GM21737 (cell line): ENCODE results near the gene OR10V1.
"Not testable (repeated sequence)": the region's sequence is repeated elsewhere in the genome, so short reads cannot be mapped to it uniquely, and the experiment has no call there.

ENCODE experiments used
- ATAC-seq: cut with Tn5 transposase; IDR thresholded peaks from one replicate; pipeline ENCODE4 v1.9.1; 2021; ENCODE audit warnings: mild to moderate bottlenecking, moderate library complexity; ENCODE audit not compliant: unreplicated experiment

The OR10V1 gene

DNA sequence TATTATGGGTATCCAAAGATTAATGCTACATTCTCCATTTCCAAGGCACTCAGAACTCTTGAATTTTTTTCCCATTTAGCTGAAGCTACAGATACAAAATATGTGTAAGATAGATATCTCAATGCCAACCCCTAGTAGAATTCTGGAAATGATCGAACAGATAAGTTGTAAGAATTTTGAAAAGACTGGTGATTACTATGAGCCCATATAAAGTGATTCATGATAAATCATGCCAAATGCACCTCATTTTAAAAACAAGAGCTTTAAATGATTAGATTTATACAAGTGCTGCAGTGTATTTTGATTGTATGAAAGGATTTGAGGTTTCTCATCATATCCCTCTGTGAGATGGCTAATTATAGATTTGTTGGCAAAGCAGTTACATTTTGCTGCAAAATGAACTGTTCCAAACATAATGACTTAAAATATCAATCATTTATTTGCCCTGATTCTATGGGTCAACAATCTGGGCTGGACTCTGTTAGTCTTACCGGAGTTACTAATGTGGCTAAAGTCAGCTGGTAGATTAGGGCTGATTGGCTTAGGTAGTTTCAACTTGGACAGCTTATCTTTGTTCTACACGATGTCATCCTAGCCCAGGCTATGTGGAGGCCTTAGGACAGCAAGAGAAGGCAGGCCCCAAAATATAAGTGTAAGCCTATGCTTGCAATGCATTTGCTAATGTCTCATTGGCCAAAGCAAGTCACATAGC lies 3.4 kb downstream of the OR10V1 start:
- no peak for ATAC-seq

DNA sequence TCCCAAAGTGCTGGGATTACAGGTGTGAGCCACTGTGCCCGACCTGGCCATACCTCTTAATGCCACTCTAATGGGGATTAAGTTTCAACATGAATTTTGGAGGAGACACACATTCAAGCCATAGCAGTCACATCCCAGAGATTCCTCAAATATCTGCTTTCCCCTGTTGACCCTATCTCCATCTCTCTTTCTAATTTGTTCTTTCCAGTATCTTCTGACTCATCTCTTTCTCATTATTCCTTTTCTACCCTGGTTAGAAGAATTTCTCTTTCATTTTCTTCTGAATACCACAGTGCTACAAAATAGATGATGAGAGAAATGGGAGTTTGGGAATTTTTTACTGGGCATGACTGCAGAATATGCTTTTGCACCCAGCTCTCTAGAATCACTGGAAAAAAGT lies 5.1 kb downstream of the OR10V1 start:
- no peak for ATAC-seq

DNA sequence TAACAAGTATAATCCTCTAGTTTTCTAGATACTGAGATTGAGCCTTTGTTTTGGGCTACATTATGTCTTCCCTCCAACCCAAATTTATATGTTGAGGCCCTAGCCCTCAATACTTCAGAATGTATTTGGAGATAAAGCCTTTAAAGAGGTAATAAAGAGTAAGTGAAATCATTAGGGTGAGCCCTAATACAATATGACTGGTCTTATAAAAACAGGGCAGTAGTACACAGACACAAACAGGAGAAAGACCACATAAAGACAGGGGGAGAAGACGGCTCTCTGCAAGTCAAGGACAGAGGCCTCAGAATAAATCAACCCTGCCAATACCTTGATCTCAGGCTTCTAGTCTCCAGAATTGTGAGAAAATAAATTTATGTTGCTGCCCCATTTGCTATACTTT lies 6.3 kb downstream of the OR10V1 start:
- no peak for ATAC-seq

DNA sequence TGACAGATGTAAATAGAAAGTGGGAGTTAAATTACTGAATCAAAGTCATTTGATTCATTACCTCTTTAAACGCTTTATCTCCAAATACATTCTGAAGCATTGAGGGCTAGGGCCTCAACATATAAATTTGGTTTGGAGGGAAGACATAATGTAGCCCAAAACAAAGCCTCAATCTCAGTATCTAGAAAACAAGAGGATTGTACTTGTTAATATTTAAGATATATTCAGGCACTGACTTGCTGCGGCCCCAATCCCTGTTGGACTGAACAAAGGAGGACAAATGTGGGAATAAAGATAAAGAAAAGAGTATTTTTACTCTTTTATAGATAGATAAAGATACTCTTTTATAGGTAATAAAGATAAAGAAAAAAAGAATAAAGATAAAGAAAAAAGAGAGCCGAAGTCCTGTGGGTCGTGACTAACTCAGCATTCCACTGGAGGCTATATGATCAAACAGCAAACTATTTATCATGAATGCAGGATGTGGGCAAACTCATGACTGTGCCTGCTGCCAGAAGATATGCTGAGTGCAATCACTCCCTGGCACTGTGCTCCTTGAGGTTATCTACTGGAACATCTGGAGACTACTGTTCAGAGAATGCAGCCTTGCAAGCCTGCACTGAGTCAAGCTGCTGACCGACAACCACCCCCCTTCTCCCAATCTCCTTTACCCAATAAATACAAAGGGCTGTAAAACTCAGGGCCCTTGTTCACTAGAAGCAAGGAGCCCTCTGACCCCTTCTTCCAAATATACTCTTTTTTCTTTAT lies 6.9 kb downstream of the OR10V1 start:
- ATAC-seq = no peak

DNA sequence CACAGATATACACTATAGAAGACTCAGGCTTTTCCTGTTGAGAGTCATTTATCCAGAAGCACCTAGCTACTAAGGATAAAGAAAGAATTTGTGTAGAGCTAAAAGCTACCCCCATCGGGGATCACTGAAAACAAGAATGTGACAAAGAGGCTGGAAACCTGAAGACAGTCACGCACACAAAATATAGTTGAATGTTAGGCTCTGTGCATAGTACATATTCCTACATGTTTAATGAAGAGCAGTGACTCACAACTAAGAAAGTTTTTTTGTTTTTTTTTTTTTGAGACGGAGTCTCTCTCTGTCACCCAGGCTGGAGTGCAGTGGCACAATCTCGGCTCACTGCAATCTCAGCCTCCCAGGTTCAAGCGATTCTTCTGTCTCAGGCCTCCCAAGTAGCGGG lies 8.4 kb downstream of the OR10V1 start:
- ATAC-seq = no peak

DNA sequence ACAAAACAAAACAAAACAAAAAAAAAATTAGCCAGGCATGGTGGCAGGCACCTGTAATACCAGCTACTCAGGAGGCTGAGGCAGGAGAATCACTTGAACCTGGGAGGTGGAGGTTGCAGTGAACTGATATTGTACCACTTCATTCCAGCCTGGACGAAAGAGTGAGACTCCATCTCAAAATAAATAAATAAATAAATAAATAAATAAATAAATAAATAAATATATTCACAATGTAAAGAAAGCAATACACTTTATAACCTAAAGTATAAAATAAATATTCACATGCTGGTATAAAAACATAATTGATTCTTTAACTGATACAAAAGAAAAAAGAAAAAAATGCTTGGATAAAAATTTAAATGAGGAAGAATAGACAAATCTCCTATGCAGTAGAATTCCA lies 10.1 kb downstream of the OR10V1 start:
- ATAC-seq = not testable (repeated sequence)

DNA sequence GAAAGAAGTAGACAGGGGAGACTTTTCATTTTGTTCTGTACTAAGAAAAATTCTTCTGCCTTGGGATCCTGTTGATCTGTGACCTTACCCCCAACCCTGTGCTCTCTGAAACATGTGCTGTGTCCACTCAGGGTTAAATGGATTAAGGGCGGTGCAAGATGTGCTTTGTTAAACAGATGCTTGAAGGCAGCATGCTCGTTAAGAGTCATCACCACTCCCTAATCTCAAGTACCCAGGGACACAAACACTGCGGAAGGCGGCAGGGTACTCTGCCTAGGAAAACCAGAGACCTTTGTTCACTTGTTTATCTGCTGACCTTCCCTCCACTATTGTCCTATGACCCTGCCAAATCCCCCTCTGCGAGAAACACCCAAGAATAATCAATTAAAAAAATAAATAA lies 13.5 kb downstream of the OR10V1 start:
- not testable (repeated sequence) for ATAC-seq

DNA sequence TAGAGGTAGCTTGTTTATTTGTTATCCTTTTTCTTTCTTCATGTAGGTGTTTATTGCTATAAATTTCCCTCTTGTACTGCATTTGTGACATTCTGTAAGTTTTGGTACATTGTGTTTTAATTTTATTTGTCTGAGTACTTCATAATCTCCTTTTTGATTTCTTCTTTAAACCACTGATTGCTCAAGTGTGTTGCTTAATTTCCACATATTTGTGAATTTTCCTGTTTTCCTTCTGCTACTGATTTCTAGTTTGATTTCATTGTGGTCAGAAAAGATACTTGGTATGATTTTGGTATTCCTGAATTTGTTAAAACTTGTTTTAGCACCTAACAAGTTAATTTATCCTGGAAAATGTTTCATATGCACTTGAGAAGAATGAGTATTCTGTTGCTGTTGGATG lies 15.1 kb downstream of the OR10V1 start:
- ATAC-seq = no peak

DNA sequence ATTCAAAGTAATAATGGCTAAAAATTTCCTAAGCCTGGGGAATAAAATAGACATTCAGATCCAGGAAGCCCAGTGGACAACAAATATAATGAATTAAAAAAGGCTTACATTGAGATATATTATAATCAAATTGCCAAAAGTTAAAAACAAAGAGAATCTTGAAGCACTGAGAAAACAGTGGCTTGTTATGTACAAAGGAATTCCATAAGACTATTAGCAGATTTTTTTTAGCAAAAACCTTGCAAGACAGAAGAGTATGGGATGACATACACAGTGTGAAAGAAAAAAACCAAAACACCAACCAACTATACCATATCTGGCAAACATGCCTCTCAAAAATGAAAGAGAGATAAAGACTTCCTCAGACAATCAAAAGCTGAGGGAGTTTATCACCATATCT lies 20.7 kb downstream of the OR10V1 start:
- ATAC-seq = no peak

DNA sequence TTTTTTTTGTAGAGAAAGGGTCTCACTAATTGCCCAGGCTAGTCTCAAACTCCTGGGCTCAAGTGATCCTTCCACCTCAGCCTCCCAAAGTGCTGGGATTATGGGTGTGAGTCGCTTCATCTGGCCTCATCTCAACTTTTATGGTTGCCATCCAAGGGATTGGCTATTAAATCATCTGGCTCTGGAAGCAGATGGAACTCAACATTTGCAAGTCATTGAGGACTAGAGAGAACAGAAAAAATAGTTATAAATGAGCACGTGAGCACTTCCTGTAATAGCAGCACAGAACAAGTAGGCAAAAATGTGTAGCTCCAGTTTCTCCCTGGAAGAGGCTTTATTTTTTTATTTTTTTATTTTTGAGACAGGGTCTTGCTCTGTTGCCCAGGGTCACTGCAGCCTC lies 22.5 kb downstream of the OR10V1 start:
- no peak for ATAC-seq

DNA sequence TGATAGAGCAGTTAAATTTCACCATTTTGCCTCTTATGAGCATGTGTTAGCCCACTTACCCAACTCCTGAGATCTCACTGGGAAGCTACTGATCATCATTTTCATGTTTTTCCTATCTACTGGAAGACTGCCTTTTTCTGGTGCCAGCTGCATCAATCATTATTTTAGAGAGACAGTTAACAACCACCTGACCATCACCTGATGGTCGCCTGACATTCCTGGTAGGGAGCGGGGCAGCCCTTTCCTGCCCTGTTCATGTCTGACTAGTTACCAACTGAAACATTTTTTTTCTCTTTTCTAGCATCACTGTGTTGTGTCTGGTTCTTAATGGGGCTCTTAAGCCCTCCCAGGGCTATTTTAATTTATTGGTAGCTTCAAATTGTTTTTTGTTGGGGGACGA lies 24.6 kb downstream of the OR10V1 start:
- no peak for ATAC-seq

DNA sequence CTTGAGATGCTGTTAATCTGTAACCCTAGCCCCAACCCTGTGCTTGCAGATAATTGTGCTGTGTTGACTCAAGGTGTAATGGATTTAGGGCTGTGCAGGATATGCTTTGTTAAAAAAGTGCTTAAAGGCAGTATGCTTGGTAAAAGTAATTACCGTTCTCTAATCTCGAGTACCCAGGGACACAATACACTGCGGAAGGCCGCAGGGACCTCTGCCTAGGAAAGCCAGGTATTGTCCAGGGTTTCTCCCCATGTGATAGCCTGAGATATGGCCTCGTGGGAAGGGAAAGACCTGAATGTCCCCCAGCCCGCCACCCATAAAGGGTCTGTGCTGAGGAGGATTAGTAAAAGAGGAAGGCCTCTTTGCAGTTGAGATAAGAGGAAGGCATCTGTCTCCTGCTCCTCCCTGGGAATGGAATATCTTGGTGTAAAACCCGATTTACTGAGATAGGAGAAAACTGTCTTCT lies 32.4 kb downstream of the OR10V1 start:
- ATAC-seq = not testable (repeated sequence)

DNA sequence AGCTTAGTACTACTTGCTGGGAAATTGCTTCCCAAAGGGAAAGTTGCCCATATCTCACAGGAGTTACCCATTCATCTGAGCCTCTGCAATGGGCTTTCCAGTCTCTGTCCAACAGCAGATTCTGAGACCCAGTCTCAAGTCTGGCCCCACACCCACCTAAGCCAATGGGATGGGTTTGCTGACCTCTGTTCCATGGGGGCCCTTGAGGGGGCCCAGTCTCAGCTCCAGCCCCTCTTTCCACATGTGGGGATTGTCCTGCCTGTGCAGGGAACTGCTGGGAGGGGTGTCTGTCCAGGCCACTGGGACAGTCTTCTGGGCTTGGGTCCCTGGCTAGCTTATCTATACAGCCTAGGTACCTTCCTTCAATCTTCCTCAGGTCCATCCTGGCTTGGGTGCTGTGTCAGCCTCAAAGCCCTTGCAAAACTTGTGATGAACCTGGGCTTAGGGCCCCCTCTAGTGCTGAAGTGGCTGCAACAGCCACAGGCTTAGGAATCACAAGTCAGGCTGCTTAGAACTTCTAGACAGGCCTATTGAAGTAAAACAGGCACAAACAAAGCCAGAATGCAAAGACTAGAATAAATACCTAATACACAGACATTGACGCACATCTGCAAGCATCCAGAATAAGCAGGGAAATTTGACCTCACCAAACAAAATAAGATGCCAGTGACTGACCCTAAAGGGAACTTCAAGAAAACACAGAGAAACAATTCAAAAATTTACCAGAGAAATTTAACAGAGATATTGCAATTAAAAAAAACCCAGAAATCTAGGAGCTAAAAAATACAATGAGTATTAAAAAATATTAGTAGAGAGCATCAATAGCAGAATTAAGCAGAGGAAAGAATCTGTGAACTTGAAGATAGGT lies 33.1 kb downstream of the OR10V1 start:
- peak; percentile 85 for ATAC-seq

DNA sequence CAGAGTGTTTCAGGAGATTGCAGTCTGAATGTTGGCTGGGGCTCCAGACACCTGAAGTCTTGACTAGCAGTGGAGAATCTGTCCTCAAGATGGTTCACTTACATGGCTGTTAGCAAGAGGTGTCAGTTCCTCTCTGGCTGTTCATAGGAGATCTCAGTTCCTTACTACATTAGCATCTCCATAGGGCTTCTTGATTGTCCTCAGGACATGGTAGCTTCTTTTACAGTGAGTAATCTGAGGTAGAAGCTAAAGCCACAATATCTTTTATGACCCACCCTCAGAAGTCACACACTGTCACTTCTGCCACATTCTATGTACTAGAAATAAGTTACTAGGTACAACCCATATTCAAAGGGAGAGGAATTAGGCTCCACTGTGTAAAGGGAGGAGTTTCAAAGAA lies 34.3 kb downstream of the OR10V1 start:
- ATAC-seq = no peak

DNA sequence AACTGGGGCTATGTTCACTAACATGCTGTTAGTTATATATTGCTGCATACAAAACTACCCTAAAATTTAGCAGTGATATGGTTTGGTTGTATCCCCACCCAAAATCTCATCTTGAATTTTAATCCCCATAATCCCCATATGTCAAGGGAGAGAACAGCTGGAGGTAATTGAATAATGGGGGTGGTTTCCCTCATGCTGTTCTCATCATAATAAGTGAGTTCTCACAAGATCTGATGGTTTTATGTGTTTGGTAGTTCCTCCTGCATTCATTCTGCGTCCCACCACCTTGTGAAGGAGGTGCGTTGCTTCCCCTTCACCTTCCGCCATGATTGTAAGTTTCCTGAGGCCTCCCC lies 34.9 kb downstream of the OR10V1 start:
- ATAC-seq = no peak

DNA sequence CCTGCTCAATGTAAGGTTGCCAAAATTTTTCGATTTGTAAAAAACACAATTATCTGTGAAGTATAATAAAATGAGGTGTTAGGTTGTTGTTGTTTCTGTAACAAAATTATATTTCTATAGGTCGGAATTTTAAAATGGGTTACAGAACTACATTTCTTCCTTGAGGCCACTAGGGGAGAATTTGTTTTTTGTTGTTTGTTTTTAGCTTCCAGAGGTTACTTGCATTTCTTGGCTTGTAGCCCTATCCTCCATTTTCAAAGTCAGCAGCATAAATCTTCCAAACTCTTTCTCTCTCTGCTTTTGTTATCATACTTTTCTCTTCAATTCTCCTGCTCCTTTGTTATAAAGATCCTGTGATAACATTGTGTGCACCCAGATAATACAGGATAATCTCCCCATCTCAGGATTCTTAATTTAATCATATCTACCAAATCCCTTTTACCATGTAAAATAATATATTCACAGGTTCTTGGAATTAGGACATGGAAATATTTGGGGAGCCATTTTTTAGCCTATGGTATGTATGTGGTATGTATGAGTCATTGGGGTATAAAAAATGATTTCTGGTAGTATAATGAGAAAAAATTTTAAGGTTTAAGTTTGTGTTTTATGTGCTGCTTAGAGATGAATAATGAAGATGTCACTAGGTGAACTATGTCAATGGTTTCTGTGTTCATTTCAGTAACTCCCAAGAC lies 35.4 kb downstream of the OR10V1 start:
- no peak for ATAC-seq

DNA sequence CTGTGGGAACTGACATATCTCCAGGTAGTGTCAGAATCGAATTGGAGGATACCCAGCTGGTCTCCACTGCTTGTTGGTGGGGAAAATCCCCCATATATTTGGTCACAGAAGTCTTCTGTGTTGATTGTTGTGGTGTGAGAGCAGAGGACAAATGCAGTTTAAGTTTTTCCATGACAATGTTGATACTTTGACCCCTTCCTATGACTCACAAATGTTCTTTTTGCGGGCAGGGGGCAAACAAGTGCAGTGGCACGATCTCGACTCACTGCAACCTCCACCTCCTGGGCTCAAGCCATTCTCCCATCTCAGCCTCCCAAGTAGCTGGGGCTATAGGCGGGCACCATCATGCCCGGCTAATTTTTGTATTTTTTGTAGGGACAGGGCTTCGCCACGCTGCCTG lies 37.4 kb downstream of the OR10V1 start:
- ATAC-seq = no peak

DNA sequence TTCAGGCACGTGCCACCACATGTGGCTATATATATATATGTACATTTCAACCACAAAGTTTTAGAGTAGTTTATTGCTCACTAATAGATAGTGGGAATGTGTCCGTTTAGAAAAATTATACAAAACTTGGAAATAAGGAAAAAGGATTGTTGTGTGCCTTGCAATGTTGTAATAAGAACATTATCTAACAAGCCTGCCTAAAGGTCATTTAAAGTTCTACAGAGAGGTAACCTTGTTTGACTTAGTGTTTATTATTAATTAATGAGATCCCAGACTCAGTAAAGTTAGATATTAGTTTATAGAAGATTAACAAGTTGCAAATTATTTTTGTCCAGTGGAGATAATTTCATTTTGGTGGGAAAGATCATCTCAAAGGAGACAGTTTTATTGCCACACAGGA lies 39.4 kb downstream of the OR10V1 start:
- ATAC-seq = no peak

DNA sequence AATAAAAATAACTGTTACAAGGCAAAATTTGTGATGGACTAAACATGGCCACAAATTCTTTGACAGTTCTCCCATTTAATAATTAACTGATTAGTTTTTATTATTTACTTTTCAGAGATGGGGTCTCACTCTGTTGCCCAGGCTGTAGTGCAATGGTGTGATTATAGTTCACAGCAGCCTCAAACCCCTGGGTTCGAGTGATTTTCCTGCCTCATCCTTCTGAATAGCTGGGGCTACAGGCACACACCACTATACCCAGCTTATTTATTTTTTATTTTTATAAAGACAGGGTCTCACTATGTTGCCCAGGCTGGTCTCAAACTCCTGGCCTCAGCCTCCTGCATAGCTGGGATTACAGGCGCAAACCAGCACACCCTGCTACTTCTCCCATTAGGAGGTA lies 40.4 kb downstream of the OR10V1 start:
- ATAC-seq = no peak

DNA sequence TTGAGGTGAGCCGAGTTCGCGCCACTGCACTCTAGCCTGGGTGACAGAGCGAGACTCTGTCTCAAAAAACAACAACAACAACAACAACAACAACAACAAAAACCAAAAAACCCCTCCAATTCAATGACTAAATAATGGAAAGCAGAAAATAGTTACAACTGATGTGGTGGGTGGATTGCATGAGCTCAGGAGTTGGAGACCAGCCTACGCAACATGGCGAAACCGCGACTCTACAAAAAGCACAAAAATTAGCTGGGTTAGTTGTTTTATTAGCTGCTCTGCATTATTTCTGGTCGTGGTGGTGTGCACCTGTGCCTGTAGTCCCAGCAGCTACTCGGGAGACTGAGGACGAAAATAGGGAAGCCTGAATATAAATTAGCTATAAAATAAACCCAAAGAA lies 42.2 kb downstream of the OR10V1 start:
- ATAC-seq = no peak

DNA sequence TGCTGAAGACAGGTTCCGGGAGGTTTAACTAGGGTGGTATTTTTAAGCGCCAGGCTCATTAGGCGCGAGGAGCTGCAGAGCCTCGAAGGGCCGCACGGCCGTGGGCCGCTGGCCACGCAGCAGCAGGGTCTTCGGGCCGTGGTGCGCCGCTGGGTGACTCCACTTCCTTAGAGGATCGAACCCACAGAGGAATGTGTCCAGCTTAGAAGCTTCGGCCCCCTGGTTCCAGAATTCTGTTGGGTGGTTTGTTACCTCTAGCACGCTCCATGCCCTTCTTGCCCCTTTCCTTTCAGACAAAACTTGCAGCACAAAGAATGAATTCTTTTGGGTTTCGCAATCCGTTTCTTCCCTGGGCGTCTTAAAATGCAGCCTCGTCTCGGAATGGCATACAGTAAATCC lies 44.0 kb downstream of the OR10V1 start:
- ATAC-seq = peak; percentile 3
